ENCODE measurements around the gene IQSEC3. TPM values are rescaled to one million over a fixed set of nuclear protein-coding genes. Genes with fewer than 3 reads are reported as not detected.

The IQSEC3 gene
- total RNA-seq, 1 experiment from 2014 or later, result not detected

DNA sequence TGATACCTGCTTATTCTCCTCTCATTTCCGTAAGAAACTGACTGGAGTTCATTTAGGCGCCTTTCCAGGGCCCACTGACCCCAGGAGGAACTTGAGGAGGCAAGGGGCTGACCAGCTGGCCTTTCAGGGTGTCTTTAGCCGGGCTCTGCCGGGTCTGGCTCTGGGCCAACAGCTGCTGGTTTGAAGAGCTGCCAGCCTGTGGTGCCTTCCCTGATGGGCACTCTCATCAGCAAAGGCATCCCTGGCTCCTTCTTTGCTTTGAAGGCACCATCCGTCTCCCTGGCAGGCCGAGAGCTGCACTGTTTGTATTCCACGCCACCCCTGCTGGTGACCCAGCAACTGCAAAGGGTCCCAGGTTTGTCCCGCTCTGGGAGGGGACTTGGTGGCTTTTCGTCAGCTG is 42.0 kb downstream of the IQSEC3 start:
- CTCF ChIA-PET, result no interaction called here
- intact Hi-C loops (cut with micrococcal nuclease; ENCODE audit: unreplicated experiment) (no loop called here), in situ Hi-C loops (cut with HindIII; ENCODE audit: low pct_unique_long_range_greater_than_20kb, low sequenced_read_pairs) (no loop called here)
- no peak for DNase-seq (ENCODE audit: low read depth, low spot score)
- Histone ChIP-seq H3K4me3 (ENCODE audit: low read depth in 2 of 2, low read length in 2 of 2) (no peak overlapping the region), H3K9me3 (ENCODE audit: control insufficient read depth, insufficient read depth, low read depth, low read length) (no peaks in the 10 kb centered on the region), H3K27me3 (ENCODE audit: control insufficient read depth, insufficient read depth, low read length) (no peaks in the 10 kb centered on the region), H3K4me1 (ENCODE audit: control insufficient read depth, insufficient read depth, low read length) (no peaks in the 10 kb centered on the region), H3K36me3 (ENCODE audit: control insufficient read depth, insufficient read depth, low read length) (no peaks in the 10 kb centered on the region), H3K27ac (ENCODE audit: low read length) (no peak overlapping the region)
- no TSS peak for BruUV-seq (replicated peaks)
- ATAC-seq, result no peak
- TF ChIP-seq SIN3A (IDR thresholded peaks at IDR 0.05; ENCODE audit: borderline replicate concordance, insufficient read depth, low read depth, low read length) (no peak), CTCF (IDR thresholded peaks at IDR 0.05) (no peak), REST (IDR thresholded peaks at IDR 0.05; ENCODE audit: insufficient read depth in 1 of 2, low read depth in 2 of 2, low read length in 1 of 2) (no peak), TCF7L2 (IDR thresholded peaks at IDR 0.05; ENCODE audit: low read depth, low read length) (no peak), POLR2AphosphoS5 (IDR thresholded peaks at IDR 0.05; ENCODE audit: low read depth, low read length) (no peak)
- POLR2A ChIA-PET, result no interaction called here

DNA sequence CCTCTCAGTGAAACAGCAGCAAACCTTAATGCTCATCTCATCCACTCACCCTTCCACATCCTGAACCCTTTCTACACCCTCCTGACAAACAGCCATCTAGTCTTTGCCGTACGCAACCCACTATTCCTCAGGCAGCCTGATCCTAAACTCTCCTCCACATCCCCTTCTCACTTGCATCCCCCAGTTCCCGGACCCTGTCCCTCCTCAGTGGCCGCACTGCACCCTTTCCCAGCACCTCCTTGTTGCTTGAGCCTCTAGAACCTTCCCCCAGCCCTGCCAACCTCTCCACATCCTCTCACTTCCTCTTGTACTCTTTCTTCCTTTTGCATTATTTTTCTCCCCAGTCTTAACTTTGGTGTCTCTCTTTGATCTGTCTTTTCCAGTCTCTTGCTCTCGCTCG is 42.9 kb downstream of the IQSEC3 start:
- POLR2A ChIA-PET, result no interaction called here
- no peaks in the 10 kb centered on the region for H3K36me3 ChIP-seq (ENCODE audit: control insufficient read depth, insufficient read depth, low read length)
- no peaks in the 10 kb centered on the region for H3K9me3 ChIP-seq (ENCODE audit: control insufficient read depth, insufficient read depth, low read depth, low read length)
- TF ChIP-seq REST (IDR thresholded peaks at IDR 0.05; ENCODE audit: insufficient read depth in 1 of 2, low read depth in 2 of 2, low read length in 1 of 2), result no peak
- TF ChIP-seq CTCF (IDR thresholded peaks at IDR 0.05), result no peak
- TF ChIP-seq POLR2AphosphoS5 (IDR thresholded peaks at IDR 0.05; ENCODE audit: low read depth, low read length), result no peak
- TF ChIP-seq SIN3A (IDR thresholded peaks at IDR 0.05; ENCODE audit: borderline replicate concordance, insufficient read depth, low read depth, low read length), result no peak
- TF ChIP-seq TCF7L2 (IDR thresholded peaks at IDR 0.05; ENCODE audit: low read depth, low read length), result no peak
- in situ Hi-C loops (cut with HindIII; ENCODE audit: low pct_unique_long_range_greater_than_20kb, low sequenced_read_pairs), result no loop called here
- no peak for ATAC-seq
- H3K27me3 ChIP-seq (ENCODE audit: control insufficient read depth, insufficient read depth, low read length), result no peaks in the 10 kb centered on the region
- no peaks in the 10 kb centered on the region for H3K4me1 ChIP-seq (ENCODE audit: control insufficient read depth, insufficient read depth, low read length)
- no TSS peak for BruUV-seq (replicated peaks)
- CTCF ChIA-PET, result no interaction called here
- no peak overlapping the region for H3K4me3 ChIP-seq (ENCODE audit: low read depth in 2 of 2, low read length in 2 of 2)
- DNase-seq (ENCODE audit: low read depth, low spot score), result no peak
- intact Hi-C loops (cut with micrococcal nuclease; ENCODE audit: unreplicated experiment), result no loop called here
- H3K27ac ChIP-seq (ENCODE audit: low read length), result no peak overlapping the region
